Calu3 (cell line): Measurements from ENCODE around the gene MCTP1. TPM values are rescaled to one million over a fixed set of nuclear protein-coding genes. Genes with fewer than 3 reads are reported as not detected.
"Not testable (repeated sequence)": the region's sequence is repeated elsewhere in the genome, so short reads cannot be mapped to it uniquely, and the experiment has no call there.

Source experiments
- BruUV-seq: library from RNA; stranded (reverse); fragments of 400-500 nt; replicated peaks from 2 replicates; lab custom pipeline; 2021; lab: Mats Ljungman, UMichigan
- CTCF ChIA-PET: fragments of 300-600 bp; sonication (Branson Sonifier 250); formaldehyde crosslinking; loops from one replicate; lab custom pipeline; 2022; ENCODE audit warnings: antibody characterized with exemption; lab: Charles Lee
- DNase-seq: peaks from one replicate; pipeline ENCODE4 v3.0.0; 2022
- H3K27ac Mint-ChIP-seq: one replicate; pipeline ENCODE4 v1.8.0; 2022; ENCODE audit warnings: mixed read lengths; ENCODE audit not compliant: unreplicated experiment
- H3K27me3 Mint-ChIP-seq: one replicate; pipeline ENCODE4 v1.8.0; 2022; ENCODE audit warnings: mixed read lengths; ENCODE audit not compliant: unreplicated experiment
- H3K36me3 Mint-ChIP-seq: one replicate; pipeline ENCODE4 v1.8.0; 2022; ENCODE audit warnings: mild to moderate bottlenecking, moderate library complexity, mixed read lengths; ENCODE audit not compliant: insufficient read depth, unreplicated experiment
- H3K4me1 Mint-ChIP-seq: one replicate; pipeline ENCODE4 v1.8.0; 2022; ENCODE audit warnings: mild to moderate bottlenecking, low read depth, mixed read lengths; ENCODE audit not compliant: unreplicated experiment
- H3K4me3 Mint-ChIP-seq: one replicate; pipeline ENCODE4 v1.8.0; 2022; ENCODE audit warnings: mild to moderate bottlenecking, low read depth, moderate library complexity, mixed read lengths; ENCODE audit not compliant: unreplicated experiment
- H3K9me3 Mint-ChIP-seq: one replicate; pipeline ENCODE4 v1.8.0; 2022; ENCODE audit warnings: low read depth, mixed read lengths; ENCODE audit not compliant: unreplicated experiment
- CTCF ChIP-seq: fragments of 200-600 bp; IDR thresholded peaks from one replicate; pipeline ENCODE4 v1.8.0; 2022; ENCODE audit warnings: antibody characterized with exemption; ENCODE audit not compliant: unreplicated experiment
- intact Hi-C: fragments of 100-400 bp; cut with micrococcal nuclease; formaldehyde crosslinking; loops from one replicate; pipeline ENCODE4 v1.10.0; 2022; ENCODE audit not compliant: unreplicated experiment
- total RNA-seq: library from RNA; stranded (reverse); gene quantifications from 2 replicates; pipeline ENCODE4 v1.2.3, GENCODE V29; 2022

The MCTP1 gene
- total RNA-seq, 1 experiment from 2014 or later, result 28.4 TPM

DNA sequence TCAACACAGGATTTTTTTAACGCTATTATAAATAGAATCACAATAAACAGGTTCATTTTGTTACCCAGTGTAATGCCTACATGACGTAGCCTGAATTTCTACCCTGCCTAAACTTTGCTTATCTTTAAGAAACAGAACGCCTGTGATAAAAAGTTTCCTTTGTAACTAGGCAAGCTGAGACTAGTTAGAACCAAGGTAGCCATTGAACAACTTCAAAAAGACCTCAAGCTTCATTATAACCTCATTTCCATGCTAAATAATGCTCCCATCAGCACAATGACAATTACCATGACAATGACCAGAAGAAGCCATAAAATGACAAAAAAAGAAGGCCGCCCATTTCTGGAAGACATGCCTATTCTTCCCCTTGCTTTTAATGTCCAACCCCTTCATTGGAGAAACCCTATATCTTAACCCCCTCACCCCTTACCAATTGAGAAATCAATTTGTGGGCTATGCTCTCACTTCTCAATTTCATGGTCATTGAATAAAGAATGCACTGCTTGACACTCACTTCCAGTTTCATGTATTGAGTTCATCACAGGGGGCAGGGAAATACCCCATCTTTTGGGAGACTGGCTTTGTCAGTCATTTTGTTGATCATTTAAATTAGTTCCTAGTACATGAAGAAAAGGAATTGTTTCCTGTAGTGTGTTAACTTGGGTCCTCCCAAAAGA lies 276.8 kb downstream of the MCTP1 start:
- intact Hi-C loops, result no loop called here
- no TSS peak for BruUV-seq
- TF ChIP-seq CTCF, result no peak
- no peak for DNase-seq
- no peaks in the 10 kb centered on the region for H3K27me3 Mint-ChIP-seq
- H3K27ac Mint-ChIP-seq, result no peak overlapping the region
- H3K9me3 Mint-ChIP-seq, result peaks cover 13% of the 10 kb centered on the region
- H3K4me3 Mint-ChIP-seq, result no peak overlapping the region
- H3K36me3 Mint-ChIP-seq, result no peaks in the 10 kb centered on the region
- CTCF ChIA-PET, result no interaction called here
- H3K4me1 Mint-ChIP-seq, result no peaks in the 10 kb centered on the region

DNA sequence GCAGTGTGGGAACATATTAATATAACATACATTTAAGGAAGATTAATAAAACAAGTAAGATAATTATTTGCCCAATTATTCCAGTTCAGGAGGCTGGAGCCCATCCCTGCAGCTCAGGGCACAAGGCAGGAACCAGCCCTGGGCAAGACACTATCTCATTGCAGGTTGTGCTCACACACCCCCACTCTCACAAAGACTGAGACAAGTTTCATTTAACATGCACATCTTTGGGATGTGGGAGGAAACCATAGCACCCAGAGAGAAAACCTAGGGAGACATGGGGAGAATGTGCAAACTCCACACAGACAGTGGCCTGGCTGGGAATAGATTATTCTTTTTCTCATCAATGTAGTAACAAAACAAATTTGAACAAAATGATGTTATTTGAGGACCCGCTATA lies 279.1 kb downstream of the MCTP1 start:
- BruUV-seq, result no TSS peak
- Mint-ChIP-seq H3K27ac (no peak overlapping the region), H3K4me1 (no peaks in the 10 kb centered on the region), H3K4me3 (no peak overlapping the region), H3K27me3 (no peaks in the 10 kb centered on the region), H3K36me3 (no peaks in the 10 kb centered on the region), H3K9me3 (peaks cover 13% of the 10 kb centered on the region)
- intact Hi-C loops, result no loop called here
- CTCF ChIA-PET, result no interaction called here
- no peak for TF ChIP-seq CTCF
- no peak for DNase-seq

DNA sequence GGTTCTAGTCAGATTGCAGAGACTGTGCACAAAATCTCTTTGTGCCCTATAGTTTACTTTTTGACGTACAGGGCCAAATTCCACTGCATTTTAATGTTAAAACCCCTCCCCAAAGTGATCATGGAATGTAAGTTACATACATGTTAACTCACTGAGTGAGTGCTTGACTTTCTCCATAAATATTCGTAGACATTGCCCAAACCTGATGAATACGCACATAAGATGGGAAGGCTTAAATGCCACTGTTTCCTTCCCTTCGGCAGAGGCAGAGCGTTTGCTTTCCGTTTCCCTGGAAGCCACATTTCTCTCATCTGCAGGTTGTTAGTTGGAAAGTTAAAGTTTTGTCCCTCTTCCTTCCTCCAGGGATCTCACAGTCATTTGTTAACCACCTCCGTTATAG lies 286.2 kb downstream of the MCTP1 start:
- Mint-ChIP-seq H3K9me3 (peaks cover 1% of the 10 kb centered on the region), H3K36me3 (no peaks in the 10 kb centered on the region), H3K27ac (no peak overlapping the region), H3K27me3 (no peaks in the 10 kb centered on the region), H3K4me1 (peaks cover 18% of the 10 kb centered on the region), H3K4me3 (no peak overlapping the region)
- CTCF ChIA-PET, result no interaction called here
- no peak for DNase-seq
- intact Hi-C loops, result no loop called here
- no TSS peak for BruUV-seq
- TF ChIP-seq CTCF, result no peak

GRCh38 chr5:94994537-94994936 lies 290.4 kb downstream of the MCTP1 start:
- H3K36me3 Mint-ChIP-seq, intact Hi-C loops, H3K27ac Mint-ChIP-seq, CTCF ChIA-PET, BruUV-seq, H3K27me3 Mint-ChIP-seq, H3K9me3 Mint-ChIP-seq, H3K4me3 Mint-ChIP-seq: not testable (repeated sequence)
- H3K4me1 Mint-ChIP-seq, result peaks cover 18% of the 10 kb centered on the region
- peak; percentile 33 for DNase-seq

DNA sequence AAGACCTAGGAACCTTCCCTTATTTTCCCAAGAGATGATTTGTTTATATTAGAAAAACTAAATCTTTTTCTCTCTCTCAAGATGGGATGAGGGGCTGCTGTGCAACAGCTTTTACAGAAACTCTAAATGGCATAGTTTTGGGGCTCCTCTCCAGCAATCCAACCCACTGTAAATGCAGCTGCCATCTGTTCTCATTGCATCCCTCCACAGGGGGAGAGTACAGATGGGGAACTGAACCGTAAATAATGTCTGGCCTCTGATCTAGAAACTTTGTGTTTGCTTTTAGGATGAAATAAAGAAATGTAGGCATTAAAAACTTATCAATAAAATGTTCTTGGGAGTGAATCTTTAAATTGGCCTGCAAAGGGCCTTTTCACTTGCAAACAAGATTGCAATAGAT lies 291.4 kb downstream of the MCTP1 start:
- Mint-ChIP-seq H3K36me3 (no peaks in the 10 kb centered on the region), H3K27ac (no peak overlapping the region), H3K9me3 (no peaks in the 10 kb centered on the region), H3K4me1 (peaks cover 18% of the 10 kb centered on the region), H3K27me3 (no peaks in the 10 kb centered on the region), H3K4me3 (no peak overlapping the region)
- BruUV-seq, result no TSS peak
- no peak for DNase-seq
- intact Hi-C loops, result no loop called here
- CTCF ChIA-PET, result no interaction called here
- no peak for TF ChIP-seq CTCF
